HTR-8/SVneo (cell line): ENCODE measurements around the gene COA1.
A peak's percentile ranks its signal among the peaks of the same experiment; 100 is the strongest.
"Not testable (repeated sequence)": the region's sequence is repeated elsewhere in the genome, so short reads cannot be mapped to it uniquely, and the experiment has no call there.

Experiments
- DNase-seq: peaks from one replicate; pipeline ENCODE4 v3.0.0; 2011; ENCODE audit warnings: low spot score, mixed read lengths; ENCODE audit not compliant: insufficient read length
- FAIRE-seq: peaks from 2 replicates; lab custom pipeline; 2011; peaks lifted over from hg19 to GRCh38; lab: Jason Lieb, UNC

COA1 gene

GRCh38 chr7:43758822-43759683 lies 29.7 kb upstream of the COA1 start:
- DNase-seq (peak; percentile 50), FAIRE-seq (no peak)

- DNase-seq (peak; percentile 71), FAIRE-seq (no peak)
Measured at GRCh38 chr7:43758029-43758821, 28.9 kb upstream of the COA1 start, which contains the start of gene BLVRA. Gene BLVRA (plus strand): TSS chr7:43758680. CDS start chr7:43771159, 12,479 bp downstream.

- FAIRE-seq: no peak
- DNase-seq: no peak
Measured at GRCh38 chr7:43757073-43757720, 27.9 kb upstream of the COA1 start.

DNA sequence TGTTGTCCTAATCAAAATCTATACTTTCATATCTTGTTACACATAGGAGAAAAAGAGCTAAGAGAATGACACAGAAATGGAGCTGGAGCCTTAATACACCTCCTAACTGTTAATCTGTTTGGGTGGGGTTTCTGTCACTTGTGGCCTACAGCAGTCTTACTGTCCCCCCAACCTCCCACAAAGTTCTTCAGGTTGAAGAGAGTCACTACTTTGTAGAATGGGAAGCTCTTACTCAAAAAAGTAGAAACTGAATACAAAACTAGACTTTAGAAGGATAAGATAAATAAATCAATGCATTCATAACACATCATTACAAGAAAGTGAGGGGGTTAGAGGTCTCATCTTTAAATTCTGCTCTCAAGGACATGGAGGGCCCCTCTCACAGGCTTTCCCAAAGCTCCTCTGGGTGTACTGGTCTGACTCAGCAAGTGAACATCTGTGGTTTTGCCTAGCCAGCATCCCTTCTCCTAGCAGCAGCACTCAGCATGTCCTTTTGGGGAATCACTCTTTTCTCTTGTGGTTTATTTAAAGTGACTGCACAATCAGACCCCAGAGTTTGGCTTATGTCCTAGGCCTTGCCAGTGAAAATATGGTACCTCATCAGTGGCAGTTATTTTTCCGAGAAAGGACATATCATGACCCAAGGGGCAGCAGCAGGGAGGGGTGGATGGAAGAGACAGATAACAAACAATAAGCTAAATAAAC lies 27.2 kb upstream of the COA1 start:
- FAIRE-seq (no peak), DNase-seq (peak; percentile 48)

- DNase-seq (no peak), FAIRE-seq (no peak)
Measured at GRCh38 chr7:43754596-43754995, 25.3 kb upstream of the COA1 start.

- DNase-seq: no peak
- no peak for FAIRE-seq
Measured at GRCh38 chr7:43753843-43754242, 24.5 kb upstream of the COA1 start.

- DNase-seq (no peak), FAIRE-seq (no peak)
Measured at GRCh38 chr7:43753271-43753810, 24.0 kb upstream of the COA1 start.

GRCh38 chr7:43752411-43752810 lies 23.1 kb upstream of the COA1 start:
- FAIRE-seq (no peak), DNase-seq (no peak)

GRCh38 chr7:43750016-43750887 lies 20.9 kb upstream of the COA1 start:
- no peak for FAIRE-seq
- DNase-seq: no peak

GRCh38 chr7:43749383-43749940 lies 20.1 kb upstream of the COA1 start:
- FAIRE-seq (no peak), DNase-seq (no peak)

DNA sequence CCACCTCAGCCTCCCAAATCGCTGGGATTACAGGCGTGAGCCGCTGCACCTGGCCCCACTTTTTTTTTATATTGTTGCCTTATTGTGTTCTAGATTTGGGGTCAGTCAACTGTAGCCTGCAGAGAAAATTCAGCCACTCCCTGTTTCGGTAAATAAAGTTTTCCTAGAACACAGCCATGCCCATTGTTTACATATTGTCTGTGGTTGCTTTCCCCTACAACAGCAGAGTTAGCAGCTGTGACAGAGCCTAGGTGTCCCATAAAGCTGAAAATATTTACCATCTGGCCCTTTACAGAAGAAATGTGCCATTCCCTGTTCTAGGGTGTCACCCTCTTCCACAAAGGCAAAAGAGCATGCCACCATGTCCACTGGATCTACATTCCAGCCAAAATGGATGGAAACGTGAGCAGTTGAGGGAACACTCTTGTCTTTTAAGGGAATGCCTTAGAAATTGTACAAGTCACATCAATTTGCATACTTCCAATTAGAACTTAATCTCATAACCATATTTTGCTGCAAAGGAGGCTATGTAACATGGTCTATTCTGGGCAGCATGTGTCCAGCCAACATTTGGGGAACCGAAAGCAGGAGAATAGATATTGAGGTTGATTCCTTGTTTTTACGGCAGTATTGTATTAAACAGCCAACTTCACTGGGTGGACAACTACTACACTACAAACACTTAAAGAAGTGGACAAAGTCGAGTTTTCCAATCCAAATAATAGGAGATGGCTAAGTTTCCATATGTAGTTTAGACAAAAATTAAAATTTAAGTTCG lies 18.2 kb upstream of the COA1 start:
- FAIRE-seq (no peak), DNase-seq (no peak)

DNA sequence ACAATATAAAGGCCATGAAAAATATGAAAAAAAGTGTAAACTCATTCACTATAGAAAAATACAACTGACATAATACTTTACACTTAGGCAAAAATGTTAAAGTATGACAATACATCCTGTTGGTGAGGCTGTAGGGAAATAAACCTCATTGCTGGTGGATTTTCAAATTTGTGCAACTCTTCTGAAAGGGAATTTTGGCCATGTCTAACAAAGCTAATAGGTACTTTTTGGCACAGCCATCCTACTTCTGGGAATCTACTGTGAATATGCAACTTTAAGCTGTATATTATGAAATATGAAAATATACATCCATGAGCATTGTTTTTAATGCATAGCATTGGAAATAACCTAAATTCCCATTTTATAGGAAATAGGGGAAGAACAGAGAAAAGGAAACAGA lies 13.4 kb upstream of the COA1 start:
- FAIRE-seq: no peak

GRCh38 chr7:43737467-43738127 lies 8.3 kb upstream of the COA1 start:
- no peak for FAIRE-seq
- no peak for DNase-seq

More for the DNA sequence above, 13.4 kb upstream of the COA1 start:
- no peak for DNase-seq

DNA sequence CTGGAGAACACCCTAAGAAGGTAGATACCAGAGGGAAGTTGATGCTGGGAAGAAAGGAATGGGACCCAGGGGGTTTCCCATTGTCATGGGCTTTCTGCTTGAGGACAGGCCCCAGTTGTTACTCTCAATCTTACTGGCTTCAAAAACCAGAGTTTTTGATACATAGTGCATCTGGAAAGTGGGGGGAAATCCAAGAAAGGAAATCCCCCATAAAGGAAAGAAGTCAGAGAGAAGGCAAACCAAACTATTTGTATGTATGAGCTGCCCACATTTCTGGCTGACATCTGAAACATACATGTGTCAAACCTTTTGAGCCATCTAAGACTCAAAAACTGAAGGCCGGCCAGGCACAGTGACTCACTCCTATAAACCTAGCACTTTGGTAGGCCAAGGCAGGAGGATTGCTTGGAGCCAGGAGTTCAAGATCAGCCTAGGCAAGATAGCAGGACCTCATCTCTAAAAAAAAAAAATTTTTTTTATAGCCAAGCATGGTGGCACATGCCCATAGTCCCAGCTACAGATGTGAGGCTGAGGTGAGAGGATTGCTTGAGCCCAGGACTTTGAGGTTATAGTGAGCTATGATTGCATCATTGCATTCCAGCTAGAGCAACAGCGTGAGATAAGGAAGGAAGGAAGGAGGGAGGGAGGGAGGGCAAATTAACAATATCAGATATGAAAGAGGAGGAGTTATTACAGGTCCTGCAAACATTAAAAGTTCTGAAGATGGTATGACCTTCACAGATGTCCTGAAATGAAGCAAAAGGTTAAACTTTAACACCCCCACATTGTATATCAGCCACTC lies 6.7 kb upstream of the COA1 start:
- no peak for FAIRE-seq
- DNase-seq: no peak

DNA sequence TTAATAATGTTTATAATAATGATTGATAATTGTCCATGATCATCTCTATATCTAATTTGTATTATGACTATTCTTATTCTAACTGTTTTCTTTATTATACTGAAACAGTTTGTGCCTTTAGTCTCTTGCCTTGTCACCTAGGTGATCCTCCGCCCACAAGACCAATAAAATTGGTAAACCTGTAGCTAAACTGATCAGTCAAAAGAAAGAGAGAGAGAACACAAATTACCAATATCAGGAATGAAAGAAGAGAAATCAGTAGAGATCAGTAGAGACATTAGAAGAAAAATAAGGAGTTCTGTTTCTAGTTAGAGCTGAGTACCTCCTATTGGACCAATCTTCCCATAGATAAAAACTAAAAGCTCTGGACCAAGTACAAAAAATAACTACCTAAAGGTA lies 6.1 kb upstream of the COA1 start:
- no peak for FAIRE-seq
- no peak for DNase-seq

DNA sequence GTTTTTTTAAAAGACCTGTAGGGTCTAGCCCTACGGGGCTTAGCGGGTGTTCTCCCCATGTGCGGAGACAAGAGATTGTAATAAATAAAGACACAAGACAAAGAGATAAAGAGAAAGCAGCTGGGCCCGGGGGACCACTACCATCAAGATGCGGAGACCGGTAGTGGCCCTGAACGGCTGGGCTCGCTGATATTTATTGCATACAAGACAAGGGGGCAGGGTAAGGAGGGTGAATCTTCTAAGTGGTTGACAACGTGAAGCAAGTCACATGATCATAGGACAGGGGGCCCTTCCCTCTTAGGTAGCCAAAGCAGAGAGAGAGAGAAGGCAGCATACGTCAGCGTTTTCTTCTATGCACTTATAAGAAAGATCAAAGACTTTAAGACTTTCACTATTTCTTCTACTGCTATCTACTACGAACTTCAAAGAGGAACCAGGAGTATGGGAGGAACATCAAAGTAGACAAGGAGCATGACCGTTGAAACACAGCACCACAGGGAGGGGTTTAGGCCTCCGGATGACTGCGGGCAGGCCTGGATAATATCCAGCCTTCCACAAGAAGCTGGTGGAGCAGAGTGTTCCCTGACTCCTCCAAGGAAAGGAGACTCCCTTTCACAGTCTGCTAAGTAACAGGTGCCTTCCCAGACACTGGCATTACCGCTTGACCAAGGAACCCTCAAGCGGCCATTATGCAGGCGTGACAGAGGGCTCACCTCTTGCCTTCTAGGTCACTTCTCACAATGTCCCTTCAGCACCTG lies 5.4 kb upstream of the COA1 start:
- DNase-seq, FAIRE-seq: not testable (repeated sequence)
